Measurements from ENCODE around the gene MLANA. TPM values are rescaled to one million over a fixed set of nuclear protein-coding genes. Genes with fewer than 3 reads are reported as not detected.

The MLANA gene
- total RNA-seq, 1 donor = 0.10 TPM

DNA sequence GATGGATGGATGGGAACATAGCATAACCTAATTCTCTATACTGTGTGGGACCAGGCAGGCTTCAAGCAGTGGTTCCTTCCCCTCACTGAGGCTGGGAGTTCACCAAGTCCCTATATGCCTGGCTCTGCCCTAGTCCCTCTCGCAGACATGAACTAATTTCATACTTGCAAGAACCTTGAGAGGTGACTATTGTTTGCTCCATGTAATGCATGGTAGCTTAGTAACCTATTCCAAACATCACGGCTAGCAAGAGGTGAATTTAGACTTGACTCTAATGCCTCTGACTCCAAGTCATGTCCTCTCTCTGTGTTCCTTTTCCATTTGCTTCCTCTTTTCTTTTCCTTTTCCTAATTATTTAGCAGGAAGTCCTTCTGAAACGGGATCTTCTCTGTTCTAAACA is 31.9 kb upstream of the MLANA start:
- H3K9me3 ChIP-seq (ENCODE audit: low read depth, low read length) = no peaks in the 10 kb centered on the region
- H3K4me1 ChIP-seq (ENCODE audit: insufficient read depth, low read length) = no peaks in the 10 kb centered on the region
- H3K27me3 ChIP-seq (ENCODE audit: insufficient read depth, low read length) = no peaks in the 10 kb centered on the region
- H3K4me3 ChIP-seq (ENCODE audit: low read length) = no peak overlapping the region

DNA sequence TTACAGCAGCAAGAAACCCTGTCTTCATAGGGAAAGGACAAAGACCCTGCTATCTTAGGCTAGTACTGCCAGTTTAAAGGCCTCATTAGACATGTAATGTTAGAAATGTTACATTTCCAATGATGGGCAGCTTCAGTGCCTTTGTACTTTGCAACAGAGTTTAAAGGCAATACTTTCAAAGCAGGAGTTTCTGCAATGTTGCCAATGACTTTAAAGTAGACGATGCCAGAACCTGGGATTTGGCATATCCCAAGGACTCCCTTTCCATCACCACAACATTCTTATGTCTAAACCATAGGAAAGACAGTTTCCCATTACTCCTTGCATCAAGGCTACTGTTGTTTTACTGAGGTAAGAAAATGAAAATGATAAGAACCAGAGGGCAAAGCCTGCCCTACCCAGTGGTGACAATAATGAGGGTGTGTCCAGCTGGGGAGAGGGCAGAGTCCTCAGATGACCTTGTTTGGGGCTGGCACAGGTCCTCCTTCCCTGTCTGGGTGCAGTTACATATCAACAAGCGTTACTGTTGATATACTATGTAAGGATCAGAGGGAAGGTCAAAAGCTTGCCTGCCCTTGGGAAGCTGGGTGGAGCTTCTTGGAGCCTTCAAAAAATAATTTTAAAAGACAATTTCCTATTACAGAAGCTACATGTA is 27.5 kb upstream of the MLANA start:
- H3K27me3 ChIP-seq (ENCODE audit: insufficient read depth, low read length) = no peaks in the 10 kb centered on the region
- H3K9me3 ChIP-seq (ENCODE audit: low read depth, low read length) = no peaks in the 10 kb centered on the region
- H3K4me3 ChIP-seq (ENCODE audit: low read length) = no peak overlapping the region
- no peaks in the 10 kb centered on the region for H3K4me1 ChIP-seq (ENCODE audit: insufficient read depth, low read length)

DNA sequence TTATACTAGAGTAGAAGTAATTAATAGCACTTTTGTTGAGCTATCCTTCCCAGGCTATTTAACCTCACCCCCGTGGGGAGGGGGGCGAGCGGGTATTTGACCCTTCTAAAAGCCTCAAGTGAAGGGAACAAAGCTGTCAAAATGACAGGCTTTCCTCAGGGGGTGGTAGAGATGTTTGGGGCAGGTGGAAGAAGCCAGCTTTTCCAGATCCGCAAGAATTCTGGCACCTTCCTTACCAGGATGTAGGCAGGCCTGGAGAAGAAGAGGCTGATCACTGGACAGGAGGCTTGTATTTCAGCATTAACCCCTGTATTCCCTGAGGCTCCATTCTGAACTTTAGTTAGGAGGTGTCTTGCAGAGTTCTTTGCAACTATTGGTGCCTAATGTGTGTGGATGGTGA is 26.2 kb upstream of the MLANA start:
- no peaks in the 10 kb centered on the region for H3K27me3 ChIP-seq (ENCODE audit: insufficient read depth, low read length)

DNA sequence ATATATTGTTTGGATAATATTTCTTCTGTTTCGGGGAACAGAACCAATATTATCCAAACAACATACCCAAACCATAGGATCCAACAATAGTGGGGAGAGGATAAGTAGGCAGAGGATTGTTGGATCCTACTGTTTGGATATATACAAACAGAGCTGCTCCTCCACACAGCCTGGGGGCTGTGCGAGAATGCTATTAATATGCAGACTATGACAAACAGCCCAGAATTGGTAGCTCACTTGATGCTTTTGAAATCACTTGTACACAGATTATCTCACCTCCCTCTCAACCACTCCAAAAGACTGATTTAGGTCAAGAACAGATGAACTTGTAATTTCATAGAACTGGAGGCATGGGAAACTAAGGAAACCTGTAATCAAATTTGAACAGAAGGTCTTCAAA is 24.4 kb upstream of the MLANA start:
- no peak overlapping the region for H3K4me3 ChIP-seq (ENCODE audit: low read length)
- no peaks in the 10 kb centered on the region for H3K9me3 ChIP-seq (ENCODE audit: low read depth, low read length)
- H3K27me3 ChIP-seq (ENCODE audit: insufficient read depth, low read length) = no peaks in the 10 kb centered on the region
- no peaks in the 10 kb centered on the region for H3K4me1 ChIP-seq (ENCODE audit: insufficient read depth, low read length)

More for the DNA sequence above, 26.2 kb upstream of the MLANA start:
- Histone ChIP-seq H3K9me3 (ENCODE audit: low read depth, low read length) (no peaks in the 10 kb centered on the region), H3K4me1 (ENCODE audit: insufficient read depth, low read length) (no peaks in the 10 kb centered on the region), H3K4me3 (ENCODE audit: low read length) (no peak overlapping the region)

DNA sequence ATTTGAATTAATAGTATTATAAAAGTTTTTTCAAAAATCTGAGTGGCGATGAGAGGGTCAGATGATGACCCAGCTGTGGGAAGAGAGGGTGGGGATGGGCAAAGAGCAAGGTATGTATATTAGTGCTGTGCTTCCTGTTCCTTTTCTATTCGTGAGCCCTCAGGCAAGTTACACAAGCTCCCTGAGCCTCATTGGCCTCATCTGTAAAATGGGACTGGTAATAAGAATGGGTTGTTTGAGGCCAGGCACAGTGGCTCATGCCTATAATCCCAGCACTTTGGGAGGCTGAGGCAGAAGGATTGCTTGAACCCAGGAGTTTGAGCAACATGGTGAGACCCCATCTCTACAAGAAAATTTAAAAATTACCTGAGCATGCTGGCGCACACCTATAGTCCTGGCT is 24.0 kb upstream of the MLANA start:
- Histone ChIP-seq H3K27me3 (ENCODE audit: insufficient read depth, low read length) (no peaks in the 10 kb centered on the region), H3K9me3 (ENCODE audit: low read depth, low read length) (no peaks in the 10 kb centered on the region), H3K4me1 (ENCODE audit: insufficient read depth, low read length) (no peaks in the 10 kb centered on the region), H3K4me3 (ENCODE audit: low read length) (no peak overlapping the region)

DNA sequence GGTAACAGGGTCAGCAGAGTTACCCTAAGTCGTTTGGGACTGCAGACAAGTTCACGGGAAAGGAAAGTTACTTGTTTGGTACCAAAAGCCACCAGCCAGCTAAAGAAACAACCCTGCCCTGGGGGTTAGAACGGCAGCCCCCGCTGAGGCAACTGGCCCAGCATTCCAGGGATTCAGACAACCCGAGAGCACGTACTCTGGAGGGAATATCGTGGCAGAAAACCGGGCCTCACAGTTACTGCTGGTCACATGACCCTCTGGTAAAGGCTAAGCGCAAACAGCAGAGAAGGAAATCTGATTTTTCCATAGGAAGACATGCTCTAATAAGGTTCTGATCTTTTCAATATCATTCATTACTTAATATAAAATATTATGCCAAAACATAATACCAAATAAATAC is 22.5 kb upstream of the MLANA start:
- Histone ChIP-seq H3K4me3 (ENCODE audit: low read length) (no peak overlapping the region), H3K27me3 (ENCODE audit: insufficient read depth, low read length) (no peaks in the 10 kb centered on the region), H3K4me1 (ENCODE audit: insufficient read depth, low read length) (no peaks in the 10 kb centered on the region), H3K9me3 (ENCODE audit: low read depth, low read length) (no peaks in the 10 kb centered on the region)

DNA sequence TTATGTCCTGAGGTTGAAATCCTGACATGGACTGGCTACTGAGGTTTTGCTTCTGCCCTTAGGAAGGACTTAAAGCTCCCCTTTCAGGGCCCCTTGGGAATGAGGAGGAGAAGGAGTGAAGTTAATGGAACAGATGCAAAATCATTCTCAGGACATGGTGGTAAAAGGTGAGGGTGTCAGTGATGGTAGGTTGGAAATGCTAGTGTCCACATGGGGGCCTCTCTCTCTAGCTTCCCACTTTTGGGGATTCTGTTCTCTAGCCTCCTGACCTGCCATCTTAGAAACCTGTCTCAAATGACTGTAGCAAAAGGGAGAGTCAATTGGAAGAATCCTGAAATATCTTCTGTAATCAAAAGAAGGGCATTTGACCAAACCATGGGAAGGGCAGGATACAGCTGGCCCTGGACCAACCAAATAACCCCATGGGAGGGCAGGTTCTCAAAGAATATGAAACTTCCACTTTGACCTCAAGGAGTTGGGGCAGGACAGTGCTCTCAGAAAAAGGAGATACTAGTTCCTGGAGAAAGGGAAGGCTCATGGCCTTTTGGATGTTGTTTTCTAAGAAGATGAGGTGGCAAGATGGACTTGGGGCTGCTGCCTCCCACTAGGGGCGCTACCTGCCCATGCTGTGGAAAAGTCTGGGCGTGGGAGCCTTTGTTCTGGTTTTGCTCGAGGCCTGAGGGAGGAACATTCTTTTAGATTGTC is 21.2 kb upstream of the MLANA start:
- Histone ChIP-seq H3K4me3 (ENCODE audit: low read length) (no peak overlapping the region), H3K4me1 (ENCODE audit: insufficient read depth, low read length) (no peaks in the 10 kb centered on the region)

DNA sequence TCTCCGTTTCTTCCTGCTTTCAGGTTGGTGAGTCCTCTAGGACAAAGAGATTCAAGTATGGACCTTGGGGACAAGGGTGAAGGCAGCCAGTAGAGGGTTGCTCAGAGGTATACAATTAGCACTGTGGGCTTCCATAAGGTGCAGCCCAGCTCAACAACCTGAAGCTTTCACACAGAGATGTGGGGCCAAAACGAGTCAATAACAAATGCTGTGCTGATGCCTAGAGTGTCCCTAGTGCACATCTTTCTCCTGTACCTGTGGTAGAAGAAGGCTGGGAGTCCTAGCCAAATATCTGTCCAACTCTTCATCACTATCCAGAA is 20.7 kb upstream of the MLANA start:
- Histone ChIP-seq H3K4me3 (ENCODE audit: low read length) (no peak overlapping the region), H3K27me3 (ENCODE audit: insufficient read depth, low read length) (no peaks in the 10 kb centered on the region), H3K9me3 (ENCODE audit: low read depth, low read length) (no peaks in the 10 kb centered on the region), H3K4me1 (ENCODE audit: insufficient read depth, low read length) (no peaks in the 10 kb centered on the region)

More for the DNA sequence above, 21.2 kb upstream of the MLANA start:
- Histone ChIP-seq H3K9me3 (ENCODE audit: low read depth, low read length) (no peaks in the 10 kb centered on the region), H3K27me3 (ENCODE audit: insufficient read depth, low read length) (no peaks in the 10 kb centered on the region)

DNA sequence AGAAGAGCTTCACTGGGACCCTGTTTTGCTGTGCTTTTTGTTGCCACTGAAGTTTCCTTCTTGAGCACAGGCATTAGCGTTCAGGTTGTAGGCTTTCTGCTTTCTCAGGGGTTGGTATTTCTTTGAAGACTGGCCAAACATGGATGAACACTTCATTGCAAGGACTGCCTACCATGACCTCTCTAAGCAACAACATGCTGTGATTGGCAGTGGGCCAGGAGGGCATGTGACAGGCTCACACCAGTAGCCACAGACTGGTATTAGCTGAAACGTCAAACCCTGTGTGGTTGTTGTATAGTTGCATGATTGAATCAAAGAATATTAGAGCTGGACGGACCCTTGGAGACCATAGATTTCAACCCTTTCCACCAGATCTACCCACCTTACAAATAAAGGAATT is 20.0 kb upstream of the MLANA start:
- no peaks in the 10 kb centered on the region for H3K9me3 ChIP-seq (ENCODE audit: low read depth, low read length)
- H3K4me3 ChIP-seq (ENCODE audit: low read length) = no peak overlapping the region
- peaks cover 5% of the 10 kb centered on the region for H3K4me1 ChIP-seq (ENCODE audit: insufficient read depth, low read length)
- H3K27me3 ChIP-seq (ENCODE audit: insufficient read depth, low read length) = no peaks in the 10 kb centered on the region

DNA sequence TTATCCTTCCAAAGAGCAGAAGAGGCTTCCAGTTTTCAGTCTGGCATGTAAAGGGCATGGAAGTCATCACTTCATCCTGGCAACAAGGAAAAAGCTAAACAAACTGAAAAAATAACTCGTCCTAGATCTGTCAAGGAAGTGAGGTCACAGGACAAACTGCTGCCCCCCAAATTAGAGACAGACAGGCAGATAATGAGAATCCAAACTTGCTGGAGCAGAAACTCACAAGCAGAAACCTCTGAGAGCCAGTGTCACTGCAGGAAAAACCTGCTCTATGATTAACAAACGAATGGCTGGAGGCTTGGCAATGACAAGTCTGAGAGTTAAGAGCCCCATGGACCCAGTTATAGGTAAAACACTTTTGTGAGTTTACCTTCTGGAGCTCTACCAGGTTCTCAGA is 18.9 kb upstream of the MLANA start:
- peaks cover 5% of the 10 kb centered on the region for H3K4me1 ChIP-seq (ENCODE audit: insufficient read depth, low read length)
- no peaks in the 10 kb centered on the region for H3K27me3 ChIP-seq (ENCODE audit: insufficient read depth, low read length)
- H3K4me3 ChIP-seq (ENCODE audit: low read length) = no peak overlapping the region
- H3K9me3 ChIP-seq (ENCODE audit: low read depth, low read length) = no peaks in the 10 kb centered on the region

DNA sequence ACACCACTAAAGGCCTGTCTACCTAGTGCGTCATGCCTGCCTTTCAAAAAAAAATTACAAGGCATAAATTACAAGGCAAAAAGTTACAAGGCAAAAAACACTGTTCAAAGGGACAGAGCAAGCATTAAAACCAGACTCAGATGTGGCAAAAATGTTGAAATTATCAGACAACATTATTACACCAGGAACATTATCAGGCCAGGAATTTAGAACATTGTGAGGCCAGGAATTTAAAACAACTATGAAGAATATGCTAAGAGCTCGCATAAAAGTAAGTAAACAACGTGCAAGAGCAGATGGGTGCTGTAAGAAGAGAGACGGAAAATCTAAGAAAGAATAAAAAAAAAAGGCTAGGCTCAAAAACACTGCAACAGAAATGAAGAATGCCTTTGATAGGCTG is 18.2 kb upstream of the MLANA start:
- Histone ChIP-seq H3K27me3 (ENCODE audit: insufficient read depth, low read length) (no peaks in the 10 kb centered on the region), H3K9me3 (ENCODE audit: low read depth, low read length) (no peaks in the 10 kb centered on the region), H3K4me3 (ENCODE audit: low read length) (no peak overlapping the region), H3K4me1 (ENCODE audit: insufficient read depth, low read length) (peaks cover 5% of the 10 kb centered on the region)

DNA sequence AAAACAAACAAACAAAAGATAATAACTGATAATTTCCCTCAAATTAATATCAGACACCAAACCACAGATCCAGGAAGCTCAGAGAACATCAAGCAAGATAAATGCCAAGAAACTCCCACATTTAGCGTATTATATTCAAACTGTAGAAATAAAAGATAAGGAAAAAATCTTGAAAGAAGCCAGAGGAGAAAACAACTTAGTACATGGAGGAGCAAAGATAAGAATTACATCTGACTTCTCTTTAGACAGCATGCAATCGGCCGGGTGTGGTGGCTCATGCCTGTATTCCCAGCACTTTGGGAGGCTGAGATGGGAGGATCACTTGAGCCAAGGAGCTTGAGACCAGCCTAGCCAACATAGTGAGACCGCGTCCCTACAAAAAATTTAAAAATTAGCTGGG is 17.2 kb upstream of the MLANA start:
- Histone ChIP-seq H3K27me3 (ENCODE audit: insufficient read depth, low read length) (no peaks in the 10 kb centered on the region), H3K9me3 (ENCODE audit: low read depth, low read length) (no peaks in the 10 kb centered on the region)

DNA sequence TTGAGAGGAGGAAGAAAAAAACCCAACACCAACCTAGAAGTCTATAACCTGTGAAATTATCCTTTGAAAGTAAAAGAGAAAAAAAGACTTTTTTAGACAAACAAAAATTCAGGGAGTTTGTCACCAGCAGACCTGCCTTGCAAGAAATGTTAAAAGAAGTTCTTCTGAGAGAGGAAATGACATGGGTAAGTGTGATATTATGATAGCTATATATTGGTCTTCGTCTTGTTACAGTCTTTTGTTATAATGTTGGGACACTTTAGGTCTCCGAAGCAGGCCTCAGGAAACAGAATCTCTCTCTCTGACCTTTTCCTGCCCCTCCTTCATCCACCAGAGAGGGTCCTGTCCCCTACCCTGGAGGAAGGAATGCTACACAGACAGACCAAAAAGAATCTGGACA is 16.6 kb upstream of the MLANA start:
- H3K27me3 ChIP-seq (ENCODE audit: insufficient read depth, low read length) = no peaks in the 10 kb centered on the region
- peaks cover 5% of the 10 kb centered on the region for H3K4me1 ChIP-seq (ENCODE audit: insufficient read depth, low read length)
- no peak overlapping the region for H3K4me3 ChIP-seq (ENCODE audit: low read length)
- no peaks in the 10 kb centered on the region for H3K9me3 ChIP-seq (ENCODE audit: low read depth, low read length)

More for the DNA sequence above, 17.2 kb upstream of the MLANA start:
- Histone ChIP-seq H3K4me3 (ENCODE audit: low read length) (no peak overlapping the region), H3K4me1 (ENCODE audit: insufficient read depth, low read length) (peaks cover 5% of the 10 kb centered on the region)

DNA sequence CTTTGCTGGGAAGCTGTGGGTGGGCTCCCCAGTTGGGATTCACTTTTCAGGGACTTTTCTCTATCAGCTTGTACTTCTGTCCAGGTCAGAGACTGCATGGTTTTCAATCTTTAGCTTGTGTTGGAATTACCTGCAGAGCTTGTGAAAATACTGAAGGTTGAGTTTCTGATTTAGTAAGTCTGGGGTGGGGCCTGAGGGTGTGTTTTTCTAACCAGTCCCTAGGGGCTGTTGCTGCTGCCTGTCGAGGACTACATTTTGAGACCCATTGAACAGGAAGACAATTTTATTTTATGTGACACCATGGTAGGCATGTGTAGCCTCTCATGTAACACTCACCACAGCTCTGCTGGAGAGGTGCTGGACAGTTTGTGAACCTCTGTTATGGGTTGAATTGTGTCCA is 14.7 kb upstream of the MLANA start:
- Histone ChIP-seq H3K4me3 (ENCODE audit: low read length) (no peak overlapping the region), H3K27me3 (ENCODE audit: insufficient read depth, low read length) (no peaks in the 10 kb centered on the region), H3K9me3 (ENCODE audit: low read depth, low read length) (no peaks in the 10 kb centered on the region), H3K4me1 (ENCODE audit: insufficient read depth, low read length) (peaks cover 5% of the 10 kb centered on the region)

DNA sequence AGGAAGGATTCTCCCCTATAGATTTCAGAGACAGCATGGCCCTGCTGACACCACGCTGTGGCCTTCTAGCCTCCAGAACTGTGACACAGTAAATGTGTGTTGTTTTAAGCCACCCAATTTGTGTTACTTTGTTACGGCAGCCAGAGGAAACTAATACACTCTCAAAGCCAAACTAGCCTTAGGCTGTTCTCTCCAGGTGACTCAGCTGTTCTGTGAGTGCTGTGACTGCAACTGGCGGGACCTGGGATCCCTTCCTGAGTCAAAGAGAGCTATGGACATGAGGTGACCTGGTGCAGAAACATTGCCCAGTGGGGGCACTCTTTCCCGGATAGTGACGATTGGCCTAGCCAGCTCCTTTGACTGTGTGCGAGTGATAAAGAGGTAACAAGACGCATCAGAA is 14.0 kb upstream of the MLANA start:
- Histone ChIP-seq H3K27me3 (ENCODE audit: insufficient read depth, low read length) (no peaks in the 10 kb centered on the region), H3K9me3 (ENCODE audit: low read depth, low read length) (no peaks in the 10 kb centered on the region), H3K4me3 (ENCODE audit: low read length) (no peak overlapping the region), H3K4me1 (ENCODE audit: insufficient read depth, low read length) (peaks cover 5% of the 10 kb centered on the region)
